GM06990 (cell line): ENCODE results near the gene PACS1.

Experiments used
- DNase-seq: peaks from one replicate; pipeline ENCODE4 v3.0.0-alpha.2; 2011; ENCODE audit not compliant: insufficient read length; ENCODE audit errors: extremely low read depth
- H3K27me3 ChIP-seq: replicated peaks from 2 replicates; pipeline ENCODE4 v1.6.0; 2011; ENCODE audit warnings: low read length; ENCODE audit not compliant: control insufficient read depth, insufficient read depth
- H3K36me3 ChIP-seq: 2 replicates; pipeline ENCODE4 v1.5.1; 2011; ENCODE audit warnings: low read length; ENCODE audit not compliant: control insufficient read depth, insufficient read depth
- H3K4me3 ChIP-seq: replicated peaks from 2 replicates; pipeline ENCODE4 v1.5.1; 2011; ENCODE audit warnings: low read depth, mild to moderate bottlenecking, control low read depth, low read length
- CTCF ChIP-seq: IDR thresholded peaks from 2 replicates; pipeline ENCODE4 v1.5.1; 2011; ENCODE audit warnings: low read length, control low read depth, mild to moderate bottlenecking, inconsistent platforms; ENCODE audit not compliant: insufficient read depth, poor library complexity, severe bottlenecking

PACS1 gene

GRCh38 chr11:66042227-66042995 is 27.7 kb upstream of the PACS1 start:
- H3K27me3 ChIP-seq: no peaks in the 10 kb centered on the region
- no peak overlapping the region for H3K4me3 ChIP-seq
- no peak for TF ChIP-seq CTCF
- no peak for DNase-seq
- no peaks in the 10 kb centered on the region for H3K36me3 ChIP-seq

GRCh38 chr11:66042996-66043906 is 26.8 kb upstream of the PACS1 start:
- Histone ChIP-seq H3K27me3 (no peaks in the 10 kb centered on the region), H3K36me3 (no peaks in the 10 kb centered on the region), H3K4me3 (no peak overlapping the region)
- no peak for DNase-seq
- no peak for TF ChIP-seq CTCF

- DNase-seq: no peak
- H3K4me3 ChIP-seq: peak overlapping the region; percentile 32
Observed at GRCh38 chr11:66044757-66045156, 25.3 kb upstream of the PACS1 start.

GRCh38 chr11:66045177-66045639 is 24.9 kb upstream of the PACS1 start:
- no peaks in the 10 kb centered on the region for H3K36me3 ChIP-seq
- peak; percentile 99 for TF ChIP-seq CTCF
- peak; percentile 79 for DNase-seq
- H3K27me3 ChIP-seq: no peaks in the 10 kb centered on the region
- peak overlapping the region; percentile 32 for H3K4me3 ChIP-seq

More at GRCh38 chr11:66044757-66045156, 25.3 kb upstream of the PACS1 start:
- H3K36me3 ChIP-seq: no peaks in the 10 kb centered on the region
- H3K27me3 ChIP-seq: no peaks in the 10 kb centered on the region
- TF ChIP-seq CTCF: no peak

GRCh38 chr11:66046901-66047300 is 23.2 kb upstream of the PACS1 start:
- TF ChIP-seq CTCF: no peak

More at GRCh38 chr11:66046901-66047300, 23.2 kb upstream of the PACS1 start:
- H3K36me3 ChIP-seq: no peaks in the 10 kb centered on the region
- no peaks in the 10 kb centered on the region for H3K27me3 ChIP-seq
- H3K4me3 ChIP-seq: no peak overlapping the region
- no peak for DNase-seq
